AG08395 (cell line): Measurements from ENCODE around the gene CAPNS2.

ENCODE experiments used
- DNase-seq: peaks from one replicate; pipeline ENCODE4 v3.0.0; 2012; ENCODE audit warnings: mixed read lengths, low spot score

CAPNS2 gene

GRCh38 chr16:55566432-55567175 lies at the start of gene CAPNS2:
TSS of gene CAPNS2 (plus strand) at chr16:55566684. CDS start at chr16:55566757, 73 bp downstream.
- DNase-seq: no peak

DNA sequence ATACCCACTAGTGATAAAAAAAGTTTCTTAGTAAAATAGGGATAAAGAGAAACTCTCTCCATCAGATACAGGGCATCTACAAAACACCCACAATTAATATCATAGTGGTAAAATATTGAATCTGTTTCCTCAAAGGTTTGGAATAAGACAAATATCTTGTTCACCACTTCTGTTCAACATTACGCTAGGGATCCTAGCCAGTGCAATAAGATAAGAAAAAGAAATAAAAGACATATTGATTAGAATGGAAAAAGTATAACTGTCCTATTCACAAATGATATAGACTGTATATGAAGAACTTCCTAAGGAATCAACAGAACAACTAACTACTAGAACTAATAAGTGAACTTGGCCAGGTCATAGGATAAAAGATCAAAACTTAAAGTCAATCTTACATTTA lies 44.7 kb upstream of the CAPNS2 start:
- DNase-seq: no peak

- no peak for DNase-seq
Measured at GRCh38 chr16:55526441-55526840, 40.0 kb upstream of the CAPNS2 start.

DNA sequence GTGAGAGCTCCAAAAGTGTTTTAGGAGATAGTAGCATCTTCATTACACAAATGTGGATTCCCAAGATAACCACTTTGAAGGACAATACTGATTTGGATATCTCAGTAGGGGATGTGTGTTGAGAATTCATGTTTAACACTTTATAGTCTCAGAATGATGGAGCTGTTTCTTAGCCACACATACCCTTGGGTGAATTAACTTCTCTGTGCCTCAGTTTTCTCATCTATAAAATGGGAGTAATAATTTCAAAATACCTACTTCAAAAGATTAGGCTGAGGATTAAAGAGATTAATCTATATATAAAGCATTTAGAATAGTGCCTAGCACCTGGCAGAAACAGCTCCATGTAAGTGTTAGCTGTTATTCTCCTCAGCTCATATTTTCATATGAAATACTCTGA lies 38.6 kb upstream of the CAPNS2 start:
- no peak for DNase-seq

DNA sequence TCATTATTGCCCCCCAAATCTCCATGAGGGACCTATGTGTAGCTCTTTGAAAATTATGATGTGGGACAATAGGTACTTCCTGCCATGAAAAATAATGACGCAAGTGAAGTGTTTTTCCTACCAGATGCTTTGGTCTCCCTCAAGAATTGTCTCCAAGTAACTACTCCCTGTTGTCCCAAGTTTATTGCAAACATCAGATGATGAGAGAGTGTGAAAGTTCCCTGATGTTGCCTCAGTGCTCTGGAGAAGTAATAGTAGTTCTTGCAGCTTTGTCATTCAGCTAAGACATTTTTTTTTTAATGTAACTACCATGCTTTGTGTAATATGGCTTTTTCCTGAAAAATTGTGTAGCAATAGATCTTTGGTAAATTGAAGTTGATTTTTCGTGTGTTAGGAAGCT lies 37.5 kb upstream of the CAPNS2 start:
- DNase-seq: peak; percentile 8

- no peak for DNase-seq
Measured at GRCh38 chr16:55530316-55530856, 36.1 kb upstream of the CAPNS2 start.

GRCh38 chr16:55532227-55532626 lies 34.3 kb upstream of the CAPNS2 start:
- peak; percentile 10 for DNase-seq

- DNase-seq: no peak
Measured at GRCh38 chr16:55534756-55535155, 31.7 kb upstream of the CAPNS2 start.

DNA sequence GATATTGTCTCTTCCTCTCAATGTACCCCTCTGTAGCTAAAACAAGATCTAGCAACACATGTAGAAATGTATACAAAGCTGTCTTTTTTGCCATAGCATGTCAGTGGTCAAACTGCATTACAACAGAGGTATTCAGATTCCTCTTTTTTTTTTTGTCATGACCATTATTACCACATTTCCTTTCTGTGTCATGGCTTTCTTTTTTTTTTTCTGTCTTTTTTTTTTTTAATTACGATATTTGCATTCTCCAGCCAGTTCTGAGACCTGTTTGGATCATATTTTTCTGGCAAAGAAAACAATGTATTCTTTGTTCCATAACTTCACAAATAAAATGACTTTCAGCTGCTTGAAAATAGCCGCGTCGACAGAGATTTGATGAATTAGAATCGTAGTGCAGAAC lies 27.4 kb upstream of the CAPNS2 start:
- DNase-seq: no peak

GRCh38 chr16:55539488-55539887 lies 27.0 kb upstream of the CAPNS2 start:
- DNase-seq: no peak

DNA sequence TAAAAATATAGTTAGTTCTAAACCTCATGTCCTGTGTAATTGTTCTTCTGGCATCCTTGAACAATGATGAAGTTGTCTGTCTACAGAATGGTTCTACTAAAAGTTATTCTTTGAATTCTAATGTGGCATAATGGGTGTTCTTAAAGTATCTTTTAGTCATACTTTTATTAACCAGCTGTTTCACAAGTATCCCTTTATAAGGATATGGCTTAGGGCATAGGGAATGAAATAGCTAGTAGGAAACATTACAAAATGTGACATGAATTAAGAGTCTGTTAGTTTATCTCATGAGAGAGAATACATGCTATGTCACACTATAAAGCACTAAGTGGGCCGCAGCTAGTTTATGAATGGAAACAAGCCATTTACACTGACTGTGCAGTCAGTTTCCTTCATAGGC lies 26.3 kb upstream of the CAPNS2 start:
- no peak for DNase-seq

DNA sequence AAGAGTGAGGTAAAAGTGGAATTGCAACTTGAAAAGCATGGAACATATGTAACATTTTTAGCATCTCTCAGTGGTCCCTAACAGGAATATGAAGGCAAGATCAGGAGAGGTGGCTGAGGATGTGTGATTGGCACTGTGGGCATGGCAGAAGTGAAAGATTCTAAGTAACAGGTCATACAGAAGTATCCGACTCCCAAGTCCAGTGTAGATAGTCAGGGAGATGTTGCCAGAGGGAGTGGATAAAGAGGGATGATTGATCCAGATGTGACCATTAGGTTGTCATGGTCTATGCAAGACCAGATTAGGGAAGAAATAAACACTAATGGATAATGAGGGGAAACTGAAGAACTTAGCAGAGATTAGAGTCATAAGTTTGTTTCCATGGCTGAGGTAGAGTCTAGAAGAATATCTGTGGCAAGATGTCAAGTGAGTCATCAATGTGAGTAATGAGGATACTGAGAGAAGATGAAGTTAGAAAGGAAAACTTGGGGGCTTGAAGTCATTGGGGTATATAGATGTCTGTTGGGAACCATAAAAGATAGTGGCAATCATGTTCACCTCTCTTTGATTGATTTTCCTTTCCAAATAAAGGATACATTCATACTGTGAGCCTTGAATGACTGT lies 23.9 kb upstream of the CAPNS2 start:
- DNase-seq: peak; percentile 55

DNA sequence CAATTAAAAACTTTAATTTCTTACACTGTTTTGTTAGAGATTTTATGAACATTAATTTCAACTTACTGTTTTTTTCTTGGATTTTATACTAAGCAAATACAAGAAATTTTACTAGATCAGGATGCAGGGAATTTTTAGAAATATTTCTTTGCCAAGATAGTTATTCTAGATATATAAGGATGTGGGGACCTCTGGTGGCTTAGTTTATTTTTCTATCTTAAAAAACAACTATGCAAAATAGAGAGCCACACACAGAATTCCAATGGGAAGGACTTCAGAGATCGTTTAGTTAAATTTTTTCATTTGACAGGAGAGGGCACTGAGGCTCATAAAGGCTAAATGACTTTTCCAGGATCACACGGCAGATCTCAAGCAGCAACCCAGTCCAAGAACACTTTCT lies 23.0 kb upstream of the CAPNS2 start:
- peak; percentile 14 for DNase-seq

GRCh38 chr16:55552621-55553020 lies 13.9 kb upstream of the CAPNS2 start:
- peak; percentile 56 for DNase-seq

GRCh38 chr16:55555436-55555835 lies 11.0 kb upstream of the CAPNS2 start:
- peak; percentile 32 for DNase-seq

GRCh38 chr16:55557186-55557585 lies 9.3 kb upstream of the CAPNS2 start:
- no peak for DNase-seq

GRCh38 chr16:55559233-55559632 lies 7.3 kb upstream of the CAPNS2 start:
- no peak for DNase-seq

DNA sequence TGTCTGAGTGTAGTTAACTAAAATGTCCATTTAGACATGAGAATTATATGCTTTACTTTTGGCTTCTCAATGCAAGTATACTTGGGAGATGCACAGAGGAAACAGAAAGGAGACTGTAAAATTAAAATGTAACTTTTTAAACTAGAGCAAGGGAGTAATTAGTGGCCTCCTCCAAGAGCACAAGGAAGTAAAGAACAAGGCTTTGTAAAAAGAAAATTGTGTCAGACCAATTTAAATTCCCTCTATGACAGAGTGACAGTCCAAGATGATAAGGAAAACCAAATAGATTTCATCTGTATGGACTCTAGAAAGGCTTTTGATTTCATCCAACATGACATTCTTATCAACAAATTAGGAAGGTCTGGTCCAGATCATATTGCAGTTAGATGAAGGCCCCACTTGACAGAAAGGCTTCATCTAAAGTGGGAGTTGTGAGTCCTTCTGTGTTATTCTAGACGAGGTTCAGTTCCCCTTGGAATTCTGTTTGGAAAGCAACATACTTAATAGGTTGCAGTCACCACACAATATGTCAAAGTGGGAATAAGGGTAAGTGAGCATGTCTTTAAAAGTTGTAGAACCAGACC lies 6.5 kb upstream of the CAPNS2 start:
- no peak for DNase-seq

DNA sequence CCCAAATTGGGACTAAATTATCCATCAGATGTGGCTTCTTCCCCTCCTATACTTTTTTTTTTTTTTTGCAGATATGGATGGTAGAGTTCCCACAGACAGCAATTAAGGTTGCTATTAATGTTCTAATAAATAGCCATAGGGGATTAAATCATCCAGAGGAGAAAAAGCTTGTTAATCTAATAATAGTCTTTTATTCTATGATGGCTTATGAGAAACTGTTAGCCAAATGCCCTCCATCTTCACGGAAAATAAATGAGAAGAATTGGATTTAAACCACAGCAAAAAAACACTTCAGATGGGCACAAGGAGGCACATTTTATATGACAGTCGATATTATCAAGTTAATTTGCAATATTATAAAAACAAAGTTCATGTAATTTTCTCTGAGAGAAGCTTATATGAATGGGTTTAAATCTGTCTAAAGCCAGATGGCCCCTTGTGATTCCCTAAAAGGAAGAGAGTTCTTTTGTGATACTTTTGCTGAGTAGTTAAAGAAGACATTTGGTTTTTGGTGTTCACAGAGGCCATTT lies 5.1 kb upstream of the CAPNS2 start:
- DNase-seq: no peak

GRCh38 chr16:55562936-55563335 lies 3.5 kb upstream of the CAPNS2 start:
- DNase-seq: no peak

DNA sequence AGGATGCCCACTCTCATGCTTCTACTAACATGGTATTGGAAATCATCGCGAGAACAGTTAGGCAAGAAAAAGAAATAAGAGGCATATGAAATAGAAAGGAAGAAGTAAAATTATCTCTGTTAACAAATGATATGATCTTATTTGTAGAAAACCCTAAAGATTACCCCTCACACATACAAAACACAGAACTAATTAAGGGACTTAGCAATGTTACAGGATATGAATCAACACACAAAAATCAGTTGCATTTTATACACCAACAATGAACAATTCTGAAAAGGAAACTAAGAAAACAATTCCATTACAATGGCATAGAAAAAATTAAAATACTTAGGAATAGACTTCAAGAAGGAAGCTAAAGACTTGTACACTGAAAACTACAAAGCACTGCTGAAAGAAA lies 2.7 kb upstream of the CAPNS2 start:
- no peak for DNase-seq

DNA sequence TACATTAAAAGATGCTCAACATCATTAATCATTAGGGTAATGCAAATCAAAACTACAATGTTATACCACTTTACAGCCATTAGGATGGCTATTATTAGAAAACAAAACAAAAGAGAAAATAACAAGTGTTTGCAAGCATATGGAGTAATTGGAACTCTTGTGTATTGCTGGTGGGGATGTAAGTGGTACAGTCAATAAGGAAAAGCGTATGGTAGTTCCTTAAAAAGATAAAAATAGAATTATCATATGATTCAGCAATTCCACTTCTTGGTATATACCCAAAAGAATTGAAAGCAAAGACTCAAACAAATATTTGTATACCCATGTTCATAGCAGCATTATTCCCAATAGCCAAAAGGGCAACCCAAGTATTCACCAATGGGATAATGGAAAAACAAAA lies 1.4 kb upstream of the CAPNS2 start:
- no peak for DNase-seq

DNA sequence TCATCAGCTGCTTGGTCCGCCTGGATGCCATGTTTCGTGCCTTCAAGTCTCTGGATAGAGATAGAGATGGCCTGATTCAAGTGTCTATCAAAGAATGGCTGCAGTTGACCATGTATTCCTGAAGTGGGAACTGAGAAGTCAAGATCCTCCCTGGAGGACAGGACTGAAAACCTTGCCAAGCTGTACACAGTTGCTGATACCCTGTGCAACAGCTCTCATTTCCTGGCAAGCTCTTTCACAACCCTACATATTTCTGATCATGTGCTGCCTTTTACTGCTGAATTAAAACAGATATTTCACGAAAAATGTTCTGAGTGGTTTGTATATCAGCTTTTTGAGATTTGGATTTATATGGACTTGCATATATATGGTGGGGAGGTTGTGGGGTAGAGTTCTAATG lies 898 bp downstream of the CAPNS2 start:
- no peak for DNase-seq
